Gastrocnemius medialis (tissue), 4 donors: Measurements from ENCODE around the gene RIMS3.

Source experiments
- POLR2A ChIP-seq, 2 donors: fragments of 450-650 bp; IDR thresholded peaks; one replicate each; pipeline ENCODE4 v1.6.1; 2017; ENCODE audit warnings: antibody characterized with exemption in 2 of 2, mild to moderate bottlenecking in 2 of 2, moderate library complexity in 2 of 2
- TF ChIP-seq, protein P1 (sequence below), 5 experiments: fragments of 450-650 bp in 3 of 5; fragments of 200-600 bp in 2 of 5; sonication (generic) in 2 of 5; IDR thresholded peaks in 4 of 5; conservative IDR thresholded peaks in 1 of 5; 1 replicate in 4 of 5; 2 replicates in 1 of 5; pipeline ENCODE4 v1.5.1; 2016 to 2019; ENCODE audit warnings: antibody characterized with exemption in 5 of 5, mild to moderate bottlenecking in 3 of 5, moderate library complexity in 3 of 5

DNA sequence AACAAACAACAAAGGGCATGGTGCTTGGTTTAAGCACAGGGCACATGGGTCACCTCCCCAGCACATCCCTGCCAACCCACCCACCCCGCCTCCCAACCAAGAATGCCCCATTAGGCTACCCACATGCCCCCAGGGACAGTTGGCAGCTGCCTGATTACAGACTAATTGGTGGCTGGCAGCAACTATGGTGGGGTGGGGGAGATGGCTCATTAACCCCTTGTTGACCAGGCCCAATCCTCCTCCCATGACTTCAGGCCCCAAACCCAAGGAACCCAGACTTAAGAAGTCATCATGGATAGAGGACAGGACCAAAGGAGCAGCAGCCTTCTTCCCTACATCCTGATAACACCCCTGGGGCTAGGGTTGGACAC lies 1.3 kb downstream of the RIMS3 start:
- TF ChIP-seq, protein P1, sequence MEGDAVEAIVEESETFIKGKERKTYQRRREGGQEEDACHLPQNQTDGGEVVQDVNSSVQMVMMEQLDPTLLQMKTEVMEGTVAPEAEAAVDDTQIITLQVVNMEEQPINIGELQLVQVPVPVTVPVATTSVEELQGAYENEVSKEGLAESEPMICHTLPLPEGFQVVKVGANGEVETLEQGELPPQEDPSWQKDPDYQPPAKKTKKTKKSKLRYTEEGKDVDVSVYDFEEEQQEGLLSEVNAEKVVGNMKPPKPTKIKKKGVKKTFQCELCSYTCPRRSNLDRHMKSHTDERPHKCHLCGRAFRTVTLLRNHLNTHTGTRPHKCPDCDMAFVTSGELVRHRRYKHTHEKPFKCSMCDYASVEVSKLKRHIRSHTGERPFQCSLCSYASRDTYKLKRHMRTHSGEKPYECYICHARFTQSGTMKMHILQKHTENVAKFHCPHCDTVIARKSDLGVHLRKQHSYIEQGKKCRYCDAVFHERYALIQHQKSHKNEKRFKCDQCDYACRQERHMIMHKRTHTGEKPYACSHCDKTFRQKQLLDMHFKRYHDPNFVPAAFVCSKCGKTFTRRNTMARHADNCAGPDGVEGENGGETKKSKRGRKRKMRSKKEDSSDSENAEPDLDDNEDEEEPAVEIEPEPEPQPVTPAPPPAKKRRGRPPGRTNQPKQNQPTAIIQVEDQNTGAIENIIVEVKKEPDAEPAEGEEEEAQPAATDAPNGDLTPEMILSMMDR (IDR thresholded peaks at IDR 0.05 in 4 of 5, conservative IDR thresholded peaks at IDR 0.05 in 1 of 5): no peak
- no peak for TF ChIP-seq POLR2A (IDR thresholded peaks at IDR 0.05)
